NT2/D1 (cell line): Measurements from ENCODE around the gene CTNNAL1.

Experiments
- SUZ12 ChIP-seq: IDR thresholded peaks from 2 replicates; pipeline ENCODE4 v1.6.1; 2011; ENCODE audit not compliant: insufficient read length, insufficient read depth; ENCODE audit errors: extremely low read depth
- YY1 ChIP-seq: IDR thresholded peaks from 2 replicates; pipeline ENCODE4 v1.6.1; 2011; ENCODE audit not compliant: insufficient read length, insufficient read depth
- ZNF274 ChIP-seq: IDR thresholded peaks from 2 replicates; pipeline ENCODE4 v1.6.1; 2011; ENCODE audit warnings: mild to moderate bottlenecking, low read depth, low read length

- TF ChIP-seq YY1 (no peak), SUZ12 (no peak), ZNF274 (no peak)
These were observed 30.3 kb upstream of the CTNNAL1 start for GRCh38 chr9:109043578-109043977.
